Measurements from ENCODE around the gene TADA2B. TPM values are rescaled to one million over a fixed set of nuclear protein-coding genes. Genes with fewer than 3 reads are reported as not detected.
A peak's percentile ranks its signal among the peaks of the same experiment; 100 is the strongest.

Gene TADA2B
- total and polyA plus RNA-seq, 4 experiments from 2014 or later = 2.8 to 49.0 (median 25.5) TPM

- no peaks in the 10 kb centered on the region for H3K4me1 ChIP-seq (ENCODE audit: insufficient read depth, low read length)
- Mint-ChIP-seq H3K27ac (peak overlapping the region in 3 of 7 donors; percentile 35 to 75 (median 59)), H3K36me3 (peaks cover 35 to 68% of the 10 kb centered on the region in 2 donors), H3K9me3 (peaks cover 0 to 2% (median 0%) of the 10 kb centered on the region in 8 donors), H3K4me1 (peaks cover 0 to 4% (median under 1%) of the 10 kb centered on the region in 4 donors), H3K4me3 (no peak overlapping the region), H3K27me3 (no peaks in the 10 kb centered on the region)
- no peaks in the 10 kb centered on the region for H3K27me3 ChIP-seq (ENCODE audit: insufficient read depth, low read length)
- no peaks in the 10 kb centered on the region for H3K9me3 ChIP-seq (ENCODE audit: control insufficient read depth in 1 of 2, low read length in 2 of 2)
- POLR2A ChIA-PET (ENCODE audit: partially characterized antibody) = no interaction called here
- CTCF ChIA-PET (ENCODE audit: partially characterized antibody) = no interaction called here
- no peak overlapping the region for H3K4me3 ChIP-seq (ENCODE audit: low read length in 2 of 2)
- DNase-seq = no peak
- H3K36me3 ChIP-seq (ENCODE audit: insufficient read depth, low read length) = peaks cover 52% of the 10 kb centered on the region
- no peak overlapping the region for H3K27ac ChIP-seq (ENCODE audit: low read depth, low read length)
- intact Hi-C loops (cut with micrococcal nuclease) = no loop called here
Measured at GRCh38 chr4:7017446-7018048, 25.6 kb upstream of the TADA2B start.

GRCh38 chr4:7018281-7018680 lies 24.9 kb upstream of the TADA2B start:
- POLR2A ChIA-PET (ENCODE audit: partially characterized antibody) = no interaction called here
- H3K27ac Mint-ChIP-seq = peak overlapping the region in 1 of 7 donors; percentile 63
- peaks cover 31 to 65% of the 10 kb centered on the region in 2 donors for H3K36me3 Mint-ChIP-seq
- Histone ChIP-seq H3K27ac (ENCODE audit: low read depth, low read length) (no peak overlapping the region), H3K27me3 (ENCODE audit: insufficient read depth, low read length) (no peaks in the 10 kb centered on the region), H3K4me3 (ENCODE audit: low read length in 2 of 2) (no peak overlapping the region), H3K36me3 (ENCODE audit: insufficient read depth, low read length) (peaks cover 53% of the 10 kb centered on the region), H3K9me3 (ENCODE audit: control insufficient read depth in 1 of 2, low read length in 2 of 2) (no peaks in the 10 kb centered on the region), H3K4me1 (ENCODE audit: insufficient read depth, low read length) (no peaks in the 10 kb centered on the region)
- intact Hi-C loops (cut with micrococcal nuclease) = no loop called here
- H3K4me1 Mint-ChIP-seq = peaks cover 0 to 4% (median under 1%) of the 10 kb centered on the region in 4 donors
- H3K4me3 Mint-ChIP-seq = no peak overlapping the region
- H3K27me3 Mint-ChIP-seq = no peaks in the 10 kb centered on the region
- no peak for DNase-seq
- CTCF ChIA-PET (ENCODE audit: partially characterized antibody) = no interaction called here
- peaks cover 0 to 2% (median 0%) of the 10 kb centered on the region in 8 donors for H3K9me3 Mint-ChIP-seq

DNA sequence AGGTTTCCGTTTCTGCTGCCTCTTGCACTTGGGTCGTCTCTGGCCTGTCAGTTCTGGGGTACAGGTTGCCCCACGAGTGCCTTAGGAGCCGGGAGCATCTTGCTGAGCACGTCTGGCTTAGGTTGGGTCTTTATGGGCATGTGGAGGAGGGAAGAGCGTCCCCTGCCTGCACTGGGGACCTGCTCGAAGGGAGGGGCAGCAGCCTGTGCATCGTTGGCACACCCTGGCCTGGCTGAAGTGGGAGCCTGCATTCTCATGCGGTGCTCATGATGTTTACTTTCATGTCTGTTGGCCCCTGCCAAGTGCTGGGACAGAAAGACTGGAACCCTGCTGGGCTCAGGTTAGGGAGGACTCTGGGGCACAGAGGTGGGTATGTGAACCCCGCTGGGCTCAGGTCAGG lies 23.8 kb upstream of the TADA2B start:
- ChIA-PET POLR2A (ENCODE audit: partially characterized antibody) (no interaction called here), CTCF (ENCODE audit: partially characterized antibody) (no interaction called here)
- peak overlapping the region in 3 of 7 donors; percentile 22 to 41 (median 22) for H3K27ac Mint-ChIP-seq

GRCh38 chr4:7020290-7020689 lies 22.9 kb upstream of the TADA2B start:
- no peaks in the 10 kb centered on the region for H3K9me3 Mint-ChIP-seq
- DNase-seq = no peak
- H3K27me3 Mint-ChIP-seq = no peaks in the 10 kb centered on the region
- ChIA-PET CTCF (ENCODE audit: partially characterized antibody) (interaction anchor here (0.8 to 1.4 kb wide), 2 partner anchors 8 to 18 kb away, joined by 3 to 4 read pairs; no protein-coding TSS in a partner anchor), POLR2A (ENCODE audit: partially characterized antibody) (no interaction called here)
- H3K4me3 ChIP-seq (ENCODE audit: low read length in 2 of 2) = no peak overlapping the region
- no peaks in the 10 kb centered on the region for H3K4me1 ChIP-seq (ENCODE audit: insufficient read depth, low read length)
- no peak overlapping the region for H3K27ac ChIP-seq (ENCODE audit: low read depth, low read length)
- H3K27ac Mint-ChIP-seq = peak overlapping the region in 3 of 7 donors; percentile 29 to 37 (median 30)
- peaks cover 53% of the 10 kb centered on the region for H3K36me3 ChIP-seq (ENCODE audit: insufficient read depth, low read length)
- intact Hi-C loops (cut with micrococcal nuclease) = no loop called here
- no peaks in the 10 kb centered on the region for H3K27me3 ChIP-seq (ENCODE audit: insufficient read depth, low read length)
- H3K4me3 Mint-ChIP-seq = no peak overlapping the region
- peaks cover 28 to 64% of the 10 kb centered on the region in 2 donors for H3K36me3 Mint-ChIP-seq
- peaks cover 0 to 4% (median under 1%) of the 10 kb centered on the region in 4 donors for H3K4me1 Mint-ChIP-seq
- no peaks in the 10 kb centered on the region for H3K9me3 ChIP-seq (ENCODE audit: control insufficient read depth in 1 of 2, low read length in 2 of 2)

More for the DNA sequence above, 23.8 kb upstream of the TADA2B start:
- intact Hi-C loops (cut with micrococcal nuclease) = no loop called here
- Histone ChIP-seq H3K9me3 (ENCODE audit: control insufficient read depth in 1 of 2, low read length in 2 of 2) (no peaks in the 10 kb centered on the region), H3K4me3 (ENCODE audit: low read length in 2 of 2) (no peak overlapping the region), H3K36me3 (ENCODE audit: insufficient read depth, low read length) (peaks cover 56% of the 10 kb centered on the region), H3K27ac (ENCODE audit: low read depth, low read length) (no peak overlapping the region), H3K27me3 (ENCODE audit: insufficient read depth, low read length) (no peaks in the 10 kb centered on the region), H3K4me1 (ENCODE audit: insufficient read depth, low read length) (no peaks in the 10 kb centered on the region)
- Mint-ChIP-seq H3K36me3 (peaks cover 28 to 64% of the 10 kb centered on the region in 2 donors), H3K4me1 (peaks cover 0 to 4% (median under 1%) of the 10 kb centered on the region in 4 donors), H3K27me3 (no peaks in the 10 kb centered on the region), H3K9me3 (peaks cover 0 to 2% (median 0%) of the 10 kb centered on the region in 8 donors), H3K4me3 (no peak overlapping the region)
- DNase-seq = no peak

GRCh38 chr4:7020856-7021255 lies 22.3 kb upstream of the TADA2B start:
- peaks cover 0 to 4% (median under 1%) of the 10 kb centered on the region in 4 donors for H3K4me1 Mint-ChIP-seq
- CTCF ChIA-PET (ENCODE audit: partially characterized antibody) = interaction anchor here (0.8 to 1.4 kb wide), 2 partner anchors 9 to 18 kb away, joined by 3 to 4 read pairs; no protein-coding TSS in a partner anchor
- H3K9me3 Mint-ChIP-seq = no peaks in the 10 kb centered on the region
- H3K27ac ChIP-seq (ENCODE audit: low read depth, low read length) = no peak overlapping the region
- no peaks in the 10 kb centered on the region for H3K27me3 Mint-ChIP-seq
- peaks cover 27 to 64% of the 10 kb centered on the region in 2 donors for H3K36me3 Mint-ChIP-seq
- peaks cover 52% of the 10 kb centered on the region for H3K36me3 ChIP-seq (ENCODE audit: insufficient read depth, low read length)
- H3K27ac Mint-ChIP-seq = peak overlapping the region in 3 of 7 donors; percentile 3 to 42 (median 41)
- no peak for DNase-seq
- POLR2A ChIA-PET (ENCODE audit: partially characterized antibody) = no interaction called here
- H3K4me3 Mint-ChIP-seq = no peak overlapping the region
- H3K9me3 ChIP-seq (ENCODE audit: control insufficient read depth in 1 of 2, low read length in 2 of 2) = no peaks in the 10 kb centered on the region
- no peak overlapping the region for H3K4me3 ChIP-seq (ENCODE audit: low read length in 2 of 2)
- H3K27me3 ChIP-seq (ENCODE audit: insufficient read depth, low read length) = no peaks in the 10 kb centered on the region
- H3K4me1 ChIP-seq (ENCODE audit: insufficient read depth, low read length) = no peaks in the 10 kb centered on the region
- intact Hi-C loops (cut with micrococcal nuclease) = no loop called here

DNA sequence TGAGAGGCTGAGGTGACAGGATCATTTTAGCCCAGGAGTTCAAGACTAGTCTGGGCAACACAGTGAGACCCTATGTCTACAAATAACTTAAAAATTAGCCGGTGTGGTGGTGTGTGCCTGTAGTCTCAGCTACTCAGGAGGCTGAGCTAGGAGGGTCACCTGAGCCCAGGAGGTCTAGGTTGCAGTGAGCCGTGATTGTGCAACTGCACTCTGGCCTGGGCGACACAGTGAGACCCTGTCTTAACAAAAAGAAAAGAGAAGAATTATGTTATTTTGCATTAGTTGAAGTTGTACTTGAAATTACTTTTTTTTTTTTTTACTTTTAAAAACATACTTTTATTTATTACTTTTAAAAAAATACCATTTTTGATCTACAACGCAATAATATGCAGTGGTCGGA lies 21.8 kb upstream of the TADA2B start:
- Histone ChIP-seq H3K27ac (ENCODE audit: low read depth, low read length) (no peak overlapping the region), H3K27me3 (ENCODE audit: insufficient read depth, low read length) (no peaks in the 10 kb centered on the region), H3K36me3 (ENCODE audit: insufficient read depth, low read length) (peaks cover 52% of the 10 kb centered on the region), H3K4me3 (ENCODE audit: low read length in 2 of 2) (no peak overlapping the region), H3K9me3 (ENCODE audit: control insufficient read depth in 1 of 2, low read length in 2 of 2) (no peaks in the 10 kb centered on the region), H3K4me1 (ENCODE audit: insufficient read depth, low read length) (no peaks in the 10 kb centered on the region)
- no peak overlapping the region for H3K4me3 Mint-ChIP-seq
- H3K9me3 Mint-ChIP-seq = no peaks in the 10 kb centered on the region
- peaks cover 30 to 66% of the 10 kb centered on the region in 2 donors for H3K36me3 Mint-ChIP-seq
- no peak for DNase-seq
- ChIA-PET CTCF (ENCODE audit: partially characterized antibody) (interaction anchor here (1.4 kb wide), 1 partner anchor 9 kb away, joined by 3 read pairs; no protein-coding TSS in a partner anchor), POLR2A (ENCODE audit: partially characterized antibody) (no interaction called here)
- no peaks in the 10 kb centered on the region for H3K27me3 Mint-ChIP-seq
- H3K27ac Mint-ChIP-seq = no peak overlapping the region
- H3K4me1 Mint-ChIP-seq = peaks cover 0 to 4% (median under 1%) of the 10 kb centered on the region in 4 donors
- intact Hi-C loops (cut with micrococcal nuclease) = no loop called here

DNA sequence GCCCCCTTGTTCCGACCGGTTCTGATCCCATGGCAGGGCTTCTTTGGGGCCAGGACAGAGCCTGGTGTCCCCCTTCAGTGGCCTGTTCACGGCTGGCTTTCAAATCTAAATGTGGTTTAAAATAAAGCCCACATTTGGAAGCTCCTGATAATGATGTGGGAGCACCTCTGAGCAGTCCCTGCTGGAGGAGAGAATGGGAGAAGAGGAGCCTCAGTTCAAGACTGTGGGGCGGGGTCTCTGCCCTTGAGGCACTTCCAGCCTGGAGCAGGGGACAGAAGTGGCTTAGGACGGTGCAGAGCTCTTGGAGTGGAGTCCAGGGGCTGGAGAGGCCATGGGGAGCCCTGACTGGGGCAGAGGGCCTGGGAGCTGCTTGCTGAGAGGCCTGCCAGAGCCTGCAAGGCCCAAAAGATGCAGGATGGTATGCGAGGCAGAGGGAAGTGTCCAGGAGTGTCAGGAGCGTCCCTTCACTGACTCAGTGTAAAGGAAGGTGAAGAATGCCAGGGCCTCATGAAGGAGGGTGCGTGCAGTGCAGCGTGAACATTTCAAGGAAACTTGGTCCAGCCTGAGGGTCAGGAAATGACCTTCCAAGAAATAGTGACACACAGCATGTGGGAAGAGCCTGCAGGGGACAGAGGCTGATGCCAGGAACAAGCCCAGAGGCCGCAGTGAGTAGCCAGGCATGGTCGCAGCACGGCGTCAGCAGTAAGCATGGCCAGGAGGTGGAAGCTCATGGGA lies 21.1 kb upstream of the TADA2B start:
- H3K4me3 ChIP-seq (ENCODE audit: low read length in 2 of 2) = no peak overlapping the region
- no peaks in the 10 kb centered on the region for H3K27me3 ChIP-seq (ENCODE audit: insufficient read depth, low read length)
- H3K4me1 Mint-ChIP-seq = peaks cover 0 to 4% (median under 1%) of the 10 kb centered on the region in 4 donors
- no peak for DNase-seq
- no peaks in the 10 kb centered on the region for H3K4me1 ChIP-seq (ENCODE audit: insufficient read depth, low read length)
- ChIA-PET CTCF (ENCODE audit: partially characterized antibody) (no interaction called here), POLR2A (ENCODE audit: partially characterized antibody) (no interaction called here)
- no peaks in the 10 kb centered on the region for H3K9me3 Mint-ChIP-seq
- peaks cover 33 to 64% of the 10 kb centered on the region in 2 donors for H3K36me3 Mint-ChIP-seq
- H3K27ac ChIP-seq (ENCODE audit: low read depth, low read length) = no peak overlapping the region
- H3K27me3 Mint-ChIP-seq = no peaks in the 10 kb centered on the region
- H3K9me3 ChIP-seq (ENCODE audit: control insufficient read depth in 1 of 2, low read length in 2 of 2) = no peaks in the 10 kb centered on the region
- H3K4me3 Mint-ChIP-seq = no peak overlapping the region
- H3K36me3 ChIP-seq (ENCODE audit: insufficient read depth, low read length) = peaks cover 54% of the 10 kb centered on the region
- H3K27ac Mint-ChIP-seq = no peak overlapping the region
- intact Hi-C loops (cut with micrococcal nuclease) = no loop called here

Data from CD4-positive, alpha-beta memory T cell (primary cell).